SHP77 treated with DMSO at 0.1 percent for 48 hours (cell line): ENCODE results near the gene TPGS1.

ENCODE experiments used
- DNase-seq: peaks from one replicate; lab custom pipeline; 2025; lab: John Stamatoyannopoulos, UW

The TPGS1 gene

GRCh38 chr19:507286-508203, at the start of gene TPGS1:
Gene TPGS1 (plus strand): TSS chr19:507497. CDS start chr19:507507, 10 bp downstream.
- peak; percentile 48 for DNase-seq

GRCh38 chr19:457636-458035, 49.7 kb upstream of the TPGS1 start:
- no peak for DNase-seq

DNA sequence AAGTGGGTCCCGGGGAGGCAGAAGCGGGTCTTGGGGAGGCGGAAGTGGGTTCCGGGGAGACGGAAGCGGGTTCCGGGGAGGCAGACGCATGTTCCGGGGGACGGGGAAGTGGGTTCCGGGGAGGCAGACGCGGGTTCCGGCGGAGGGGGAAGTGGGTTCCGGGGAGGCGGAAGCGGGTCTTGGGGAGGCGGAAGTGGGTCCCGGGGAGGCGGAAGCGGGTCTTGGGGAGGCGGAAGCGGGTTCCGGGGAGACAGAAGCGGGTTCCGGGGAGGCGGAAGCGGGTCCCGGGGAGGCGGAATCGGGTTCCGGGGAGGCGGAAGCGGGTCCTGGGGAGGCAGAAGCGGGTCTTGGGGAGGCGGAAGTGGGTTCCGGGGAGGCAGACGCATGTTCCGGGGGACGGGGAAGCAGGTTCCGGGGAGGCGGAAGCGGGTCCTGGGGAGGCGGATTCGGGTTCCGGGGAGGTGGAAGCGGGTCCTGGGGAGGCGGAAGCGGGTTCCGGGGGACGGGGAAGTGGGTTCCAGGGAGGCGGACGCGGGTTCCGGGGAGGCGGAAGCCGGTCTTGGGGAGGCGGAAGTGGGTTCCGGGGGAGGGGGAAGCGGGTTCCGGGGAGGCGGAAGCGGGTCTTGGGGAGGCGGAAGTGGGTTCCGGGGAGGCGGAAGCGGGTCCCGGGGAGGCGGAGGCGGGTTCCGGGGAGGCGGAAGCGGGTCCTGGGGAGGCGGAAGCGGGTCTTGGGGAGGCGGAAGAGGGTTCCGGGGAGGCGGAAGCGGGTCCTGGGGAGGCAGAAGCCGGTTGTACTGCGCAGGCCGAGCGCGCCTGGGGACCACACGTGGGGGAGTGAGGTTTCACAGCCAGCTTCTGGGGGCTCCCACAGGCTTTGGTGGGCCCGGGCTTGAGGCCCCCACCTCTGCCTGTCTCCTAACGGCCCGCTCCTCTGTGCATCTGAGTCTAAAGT, 48.9 kb upstream of the TPGS1 start:
- DNase-seq, result no peak

- DNase-seq, result peak; percentile 52
Observed at GRCh38 chr19:459724-460511, 47.4 kb upstream of the TPGS1 start.

DNA sequence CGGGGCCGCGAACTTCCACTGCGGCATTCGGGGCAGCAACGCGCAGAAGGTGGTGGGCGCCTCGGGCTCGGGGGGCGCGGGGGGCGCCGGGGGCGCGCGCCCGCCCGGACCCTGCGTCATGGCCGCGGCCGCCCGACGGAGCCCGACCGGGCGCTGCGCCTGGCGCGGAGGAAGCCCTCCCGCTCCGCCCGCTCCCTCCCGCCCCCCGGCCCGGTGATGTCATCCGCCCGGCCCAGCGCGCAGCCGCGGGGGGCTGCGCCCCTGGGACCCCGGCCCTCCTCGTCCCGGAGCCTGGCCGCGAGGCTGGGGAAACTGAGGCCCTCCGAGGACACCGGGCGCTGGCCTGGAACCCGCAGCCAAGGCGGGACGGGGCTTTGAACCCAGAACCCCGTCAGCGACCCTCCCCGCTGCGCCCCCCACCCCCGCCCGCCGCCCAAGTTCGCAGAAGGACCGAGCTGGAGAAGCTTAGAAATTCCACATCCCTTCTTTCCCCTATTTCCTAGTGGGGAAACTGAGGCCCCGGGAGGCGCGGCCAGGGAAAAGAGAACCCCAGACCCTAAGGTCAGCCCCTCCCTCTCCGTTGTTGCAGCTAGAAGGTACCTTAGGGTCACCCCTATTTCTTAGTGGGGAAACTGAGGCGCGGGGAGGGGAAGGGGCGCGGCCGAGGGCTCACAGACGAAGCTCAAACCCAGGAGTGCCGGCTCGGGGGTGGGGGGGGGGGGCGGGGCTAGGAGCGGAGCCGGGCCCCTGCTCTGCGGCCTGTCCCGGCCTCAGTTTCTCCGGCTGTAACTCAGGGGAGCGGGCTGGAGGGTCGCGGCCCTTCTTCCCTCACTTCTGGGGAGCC, 46.2 kb upstream of the TPGS1 start, which contains the start of gene SHC2:
Gene SHC2 (minus strand): TSS at position 157 of the 844 bp plus-strand sequence. CDS start 37 bp downstream, at position 120.
- DNase-seq, result no peak

DNA sequence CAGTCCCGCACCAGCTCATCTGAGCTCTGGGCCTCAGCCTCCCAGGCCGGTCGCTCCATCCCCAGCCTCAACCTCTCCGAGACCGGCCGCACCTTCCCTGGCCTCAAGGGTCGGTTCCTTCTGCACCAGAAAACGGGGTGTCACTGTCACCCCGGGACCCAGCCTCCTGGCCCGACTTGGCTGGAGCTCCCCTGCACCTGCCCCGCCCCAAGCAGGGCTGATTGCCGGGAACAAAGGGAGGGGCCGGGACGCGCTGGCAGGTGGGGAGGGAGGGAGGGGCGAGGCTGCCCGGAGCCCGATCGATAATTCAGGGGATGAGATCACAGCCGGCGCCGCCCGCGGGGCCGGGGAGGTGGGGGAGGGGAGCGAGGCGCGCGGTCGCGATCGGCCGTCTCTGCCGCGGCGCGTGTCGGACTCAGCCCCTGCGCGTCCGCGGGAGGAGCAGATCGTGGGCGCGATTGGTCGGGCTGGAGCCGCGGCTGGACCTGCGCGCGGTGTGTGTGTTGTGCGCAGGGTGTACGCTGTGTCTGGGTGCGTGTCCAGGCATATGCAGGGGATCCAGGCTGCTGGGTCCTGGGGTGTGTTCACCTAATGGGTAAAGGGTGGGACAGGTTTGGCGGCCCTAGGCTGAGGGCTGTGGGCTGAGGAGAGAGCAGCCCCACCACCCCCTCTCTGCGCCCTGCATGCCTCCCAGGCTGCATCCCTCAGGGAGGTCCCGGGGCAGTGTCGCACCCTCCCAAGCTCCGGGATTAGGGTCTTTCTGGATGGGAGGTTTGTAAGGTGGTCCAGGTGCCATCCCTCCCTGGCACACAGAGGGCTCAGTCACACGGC, 45.4 kb upstream of the TPGS1 start:
- peak; percentile 40 for DNase-seq

DNA sequence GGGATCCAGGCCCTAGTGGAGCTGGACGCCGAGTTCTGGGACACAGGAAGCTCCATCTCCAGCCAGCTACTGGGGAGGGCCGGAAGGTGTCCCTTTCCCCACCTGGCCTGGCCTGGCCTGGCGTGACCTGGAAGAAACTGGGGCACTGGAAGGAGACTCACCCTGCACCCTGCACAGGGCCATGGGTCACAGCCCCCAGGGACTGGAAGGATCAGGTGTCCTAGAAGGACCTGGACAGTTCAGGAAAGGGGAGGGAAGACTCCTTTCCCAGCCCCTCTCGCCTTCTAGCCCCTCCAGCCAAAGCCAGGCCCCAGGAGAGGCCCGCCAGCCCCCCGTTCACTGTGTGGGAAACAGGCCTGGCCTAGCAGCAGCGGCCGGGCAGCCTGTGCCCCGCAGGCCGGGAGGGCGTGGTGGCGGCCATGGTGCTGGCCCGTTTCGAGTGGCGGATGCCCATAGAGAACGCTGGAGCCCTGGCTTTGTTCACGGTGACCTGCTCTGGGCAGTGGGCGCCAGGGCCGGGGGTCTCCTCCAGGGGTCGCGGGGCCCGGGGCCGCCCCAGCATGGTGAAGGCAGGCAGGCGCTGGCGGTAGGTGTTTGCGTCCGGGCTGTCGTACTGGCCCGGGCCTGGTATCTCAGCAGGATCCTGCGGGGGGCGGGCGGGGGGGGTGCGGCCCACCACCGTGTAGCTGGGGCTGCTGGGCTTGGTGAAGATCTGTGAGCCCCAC, 43.7 kb upstream of the TPGS1 start:
- no peak for DNase-seq

DNA sequence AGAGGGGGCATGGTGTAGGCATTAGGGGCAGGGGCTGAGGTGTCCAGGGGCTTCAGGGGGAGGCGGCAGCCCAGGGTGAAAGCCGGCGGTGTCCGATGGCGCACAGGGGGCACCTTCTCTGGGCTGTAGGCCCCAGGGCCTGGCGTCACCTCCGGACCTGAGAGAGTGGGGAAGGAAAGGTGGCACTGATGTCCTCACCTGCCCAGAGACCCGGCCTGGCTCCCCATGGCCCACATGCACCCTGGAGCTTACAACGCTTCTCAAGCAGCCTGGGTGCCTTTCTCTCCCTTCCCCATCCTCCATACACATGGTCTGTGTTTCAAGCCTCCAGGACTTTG, 43.1 kb upstream of the TPGS1 start:
- DNase-seq, result no peak

DNA sequence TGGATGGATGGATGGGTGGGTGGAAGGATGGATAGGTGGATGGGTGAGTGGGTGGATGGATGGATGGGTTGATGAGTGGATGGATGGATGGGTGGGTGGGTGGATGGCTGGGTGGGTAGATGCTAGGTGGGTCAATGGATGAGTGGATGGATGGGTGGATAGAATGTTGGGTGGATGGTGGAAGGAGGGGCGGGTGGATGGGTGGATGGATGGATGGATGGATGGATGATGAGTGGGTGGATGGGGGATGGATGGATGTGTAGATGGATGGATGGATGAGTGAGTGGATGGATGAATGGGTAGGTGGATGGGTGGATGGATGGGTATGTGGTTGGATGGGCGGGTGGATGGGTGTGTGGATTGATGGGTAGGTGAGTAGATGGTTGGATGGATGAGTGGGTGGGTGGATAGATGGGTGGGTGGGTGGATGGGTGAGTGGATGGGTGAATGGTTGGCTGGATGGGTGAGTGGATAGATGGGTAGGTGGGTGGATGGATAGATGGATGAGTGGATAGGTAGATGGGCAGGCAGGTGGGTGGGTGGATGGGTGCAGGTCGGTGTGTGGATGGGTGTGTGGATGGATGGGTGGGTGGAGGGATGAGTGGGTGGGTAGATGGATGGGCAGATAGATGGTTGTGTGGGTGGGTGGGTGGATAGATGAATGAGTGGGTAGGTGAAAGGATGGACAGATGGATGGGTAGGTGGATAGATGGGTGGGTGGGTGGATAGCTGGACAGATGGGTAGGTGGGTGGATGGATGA, 42.1 kb upstream of the TPGS1 start:
- no peak for DNase-seq

DNA sequence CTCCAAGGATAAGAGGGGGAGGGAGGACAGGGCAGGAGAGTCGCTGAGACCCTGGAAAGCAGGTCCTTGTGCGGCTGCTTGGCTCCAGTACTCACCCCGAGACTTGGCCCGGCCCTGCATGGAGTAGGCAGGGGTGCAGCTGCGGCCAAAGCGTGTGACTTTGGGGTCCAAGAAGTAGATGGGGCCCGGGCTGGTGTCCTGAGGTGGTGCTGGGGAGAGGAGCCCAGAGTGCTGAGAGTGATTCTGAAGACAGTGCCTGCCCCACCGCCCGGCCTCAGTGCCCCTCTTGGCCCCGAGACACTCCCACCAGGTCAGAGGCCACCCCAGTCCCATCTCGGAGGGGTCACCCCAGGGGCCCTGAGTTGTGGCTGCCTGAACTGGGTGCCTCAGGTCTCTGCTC, 39.7 kb upstream of the TPGS1 start:
- DNase-seq, result no peak

DNA sequence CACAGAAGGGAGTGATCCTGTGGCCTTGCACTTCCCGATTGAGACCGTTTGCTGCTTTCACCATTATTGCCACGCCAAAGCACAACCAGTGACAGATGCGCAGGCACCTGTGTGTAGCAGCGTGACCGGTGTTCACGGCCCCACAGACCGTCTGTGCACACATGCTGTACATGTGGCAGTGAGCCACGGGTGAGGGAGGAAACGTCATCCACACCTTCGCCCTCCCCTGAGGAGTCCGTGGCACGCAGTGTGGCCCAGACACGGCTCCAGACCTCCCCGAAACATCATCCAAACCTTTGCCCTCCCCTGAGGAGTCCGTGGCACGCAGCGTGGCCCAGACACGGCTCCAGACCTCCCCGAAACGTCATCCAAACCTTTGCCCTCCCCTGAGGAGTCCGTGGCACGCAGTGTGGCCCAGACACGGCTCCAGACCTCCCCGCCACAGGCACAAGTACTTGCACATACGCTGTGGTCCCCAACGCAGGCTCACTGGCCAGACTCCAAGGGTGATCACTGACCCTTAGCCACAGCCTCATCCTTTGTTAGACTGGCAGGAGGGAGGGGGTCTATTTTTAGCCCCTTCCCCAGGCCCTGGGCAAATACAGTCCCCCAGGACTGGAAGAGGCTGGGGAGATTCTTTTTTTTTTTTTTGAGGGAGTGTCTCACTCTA, 38.6 kb upstream of the TPGS1 start:
- DNase-seq, result no peak

GRCh38 chr19:469833-470232, 37.5 kb upstream of the TPGS1 start:
- no peak for DNase-seq

- DNase-seq, result no peak
Observed at GRCh38 chr19:470701-471100, 36.6 kb upstream of the TPGS1 start.

DNA sequence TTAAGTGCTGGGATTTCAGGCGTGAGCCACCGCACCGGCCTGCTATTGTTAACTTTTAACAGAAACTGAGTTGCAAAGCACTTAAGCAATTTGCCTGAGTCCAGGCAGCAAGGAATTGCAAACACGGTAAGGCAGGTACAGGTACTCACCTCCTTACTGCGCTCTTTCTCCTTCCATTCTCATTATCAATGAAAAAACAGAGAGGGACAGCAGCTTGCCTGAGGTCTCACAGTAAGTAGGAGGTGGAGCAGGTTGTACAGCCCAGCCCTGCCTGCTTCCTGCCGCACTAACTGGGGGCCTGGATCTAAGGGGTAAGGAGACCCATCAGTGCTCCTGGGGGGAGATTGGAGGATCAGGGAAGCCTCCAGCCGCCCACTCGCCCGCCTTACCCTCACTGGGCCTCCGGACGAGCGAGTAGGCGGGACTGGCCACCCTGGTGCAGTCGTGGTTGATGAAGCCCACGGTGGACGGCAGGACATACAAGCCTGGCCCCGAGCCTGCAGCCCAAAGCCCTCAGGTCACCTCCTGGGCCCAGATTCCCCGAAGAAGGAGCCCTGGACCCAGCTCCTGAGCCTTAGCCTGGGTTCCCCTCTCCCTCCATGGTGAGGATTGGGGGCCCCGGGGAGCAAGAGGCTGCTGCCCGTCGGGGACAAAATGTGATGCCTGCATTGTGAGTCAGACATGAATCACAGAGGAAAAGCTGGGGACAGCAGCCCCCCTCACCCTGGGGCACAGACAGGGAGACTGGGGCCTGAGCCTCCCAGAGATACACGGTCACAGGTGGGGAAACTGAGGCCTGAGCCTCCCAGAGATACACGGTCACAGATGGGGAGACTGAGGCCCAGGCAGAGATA, 35.1 kb upstream of the TPGS1 start:
- no peak for DNase-seq

DNA sequence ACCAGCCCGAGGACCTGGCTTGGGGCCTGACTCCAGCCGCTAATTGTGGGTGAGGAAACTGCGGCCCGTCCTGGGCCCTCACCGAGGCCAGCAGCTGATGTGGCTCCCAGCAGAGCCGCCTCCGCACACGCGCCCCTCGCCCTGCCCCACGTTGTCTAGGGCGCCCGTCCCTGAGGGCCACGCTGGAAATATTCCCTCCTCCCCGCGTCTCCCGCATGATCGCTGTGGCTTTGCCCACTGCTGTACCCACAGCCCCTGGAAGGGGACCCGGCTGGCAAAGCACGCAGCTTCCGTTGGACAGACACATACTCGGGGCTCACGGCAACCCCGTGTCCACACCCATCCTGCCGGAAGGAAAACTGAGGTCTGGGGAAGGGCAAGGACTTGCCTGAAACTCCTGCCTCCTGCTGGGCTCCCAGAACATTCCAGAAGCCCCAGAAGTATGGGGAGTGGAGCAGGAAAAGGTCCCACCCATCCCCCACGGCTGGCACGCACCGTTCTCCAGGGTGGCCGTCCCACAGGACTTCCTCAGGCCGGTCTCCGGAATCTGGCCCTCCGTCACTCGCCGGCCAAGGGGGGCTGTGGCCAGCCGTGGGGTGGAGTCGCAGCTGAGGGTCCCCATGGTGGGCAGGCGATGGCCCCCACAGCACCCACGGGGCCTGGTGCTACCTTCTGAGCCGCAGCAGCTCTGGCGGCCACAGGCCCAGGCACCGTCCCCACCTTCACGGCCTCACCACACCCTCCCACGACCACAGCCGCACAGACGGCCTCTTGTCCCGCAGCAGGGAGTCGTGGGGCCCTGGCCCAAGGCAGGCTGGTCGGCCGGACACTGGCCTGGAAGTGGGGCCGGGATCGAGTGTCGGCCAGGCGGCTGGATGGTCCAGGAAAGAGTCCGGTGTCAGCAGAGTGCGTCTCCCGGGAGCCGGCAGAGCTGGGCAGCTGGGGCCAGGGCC, 32.9 kb upstream of the TPGS1 start:
- no peak for DNase-seq

DNA sequence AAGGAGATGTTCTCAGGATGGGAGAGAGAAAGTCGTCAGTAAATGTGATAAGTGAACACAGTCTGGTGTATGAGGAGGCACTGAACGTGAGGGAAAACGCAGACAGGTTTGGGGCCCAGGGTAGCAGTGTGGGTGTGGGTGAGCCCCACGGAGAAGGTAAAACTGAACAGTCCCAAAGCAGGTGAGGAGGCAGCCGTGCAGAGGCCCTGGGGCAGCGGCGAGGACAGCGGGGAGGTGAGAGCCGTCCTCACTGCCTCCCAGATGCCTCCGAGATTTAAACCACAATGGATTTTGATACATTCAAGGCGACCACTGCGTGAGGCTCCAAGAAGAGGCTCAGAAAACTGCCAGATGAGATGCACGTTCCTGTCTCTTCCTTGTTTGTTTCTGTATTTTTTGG, 31.9 kb upstream of the TPGS1 start:
- DNase-seq, result no peak
